Heart right ventricle (tissue), 16 donors: Measurements from ENCODE around the gene ZFYVE9. TPM values are rescaled to one million over a fixed set of nuclear protein-coding genes. Genes with fewer than 3 reads are reported as not detected.

Experiments
- ATAC-seq, 8 donors: fragments of 200-7000 bp; cut with Tn5 transposase; one replicate each; pipeline ENCODE4 v1.9.1; 2020; ENCODE audit warnings: mild to moderate bottlenecking in 8 of 8, moderate library complexity in 8 of 8, moderate number of reproducible peaks in 1 of 8
- DNase-seq, 2 donors: peaks; one replicate each; pipeline ENCODE4 v3.0.0-alpha.2; 2020
- H3K27ac ChIP-seq, 10 donors: fragments of 200-600 bp; sonication (generic) in 2 of 10; one replicate each; pipeline versions ENCODE4 v1.5.0 to v1.8.0; 2020 to 2022; ENCODE audit warnings: mild to moderate bottlenecking in 3 of 10
- H3K27me3 ChIP-seq, 7 donors: fragments of 200-600 bp; one replicate each; pipeline ENCODE4 v1.8.0; 2021 to 2022; ENCODE audit warnings: mild to moderate bottlenecking in 2 of 7
- H3K36me3 ChIP-seq, 9 donors: fragments of 200-600 bp; sonication (generic) in 1 of 9; one replicate each; pipeline versions ENCODE4 v1.5.0 to v1.8.0; 2020 to 2022; ENCODE audit warnings: mild to moderate bottlenecking in 2 of 9
- H3K4me1 ChIP-seq, 9 donors: fragments of 200-600 bp; sonication (generic) in 1 of 9; one replicate each; pipeline versions ENCODE4 v1.5.0 to v1.8.0; 2020 to 2022; ENCODE audit warnings: mild to moderate bottlenecking in 4 of 9
- H3K4me3 ChIP-seq, 10 donors: fragments of 200-600 bp; sonication (generic) in 2 of 10; one replicate each; pipeline versions ENCODE4 v1.5.0 to v1.8.0; 2020 to 2022; ENCODE audit warnings: mild to moderate bottlenecking in 7 of 10, moderate library complexity in 2 of 10
- H3K9me3 ChIP-seq, 11 donors: fragments of 200-600 bp in 10 of 11; sonication (generic) in 2 of 11; one replicate each; pipeline versions ENCODE4 v1.5.0 to v1.8.0; 2013 to 2022; ENCODE audit warnings: mild to moderate bottlenecking in 2 of 11, control low read depth in 1 of 11, moderate library complexity in 1 of 11
- WGBS, 2 donors: extraction: QIAGEN DNeasy Blood & Tissue Kit; methylation state at CpG; one replicate each; pipeline ENCODE4 v1.1.7; 2013; ENCODE audit warnings: inconsistent platforms in 1 of 2; 5-methylcytosine and 5-hydroxymethylcytosine counted together
- intact Hi-C, 10 donors: fragments of 100-400 bp; cut with DNase I; formaldehyde crosslinking; loops; one replicate each; pipeline versions ENCODE4 v1.11.1 to v1.14.2; 2022
- polyA plus RNA-seq, 2 donors: library from polyadenylated mRNA; stranded (reverse); fragments of 200-250 nt; gene quantifications; one replicate each; pipeline ENCODE4 v1.2.3, GENCODE V29; 2013
- total RNA-seq, 10 donors: library from RNA; stranded (reverse); fragmentation: NEBNext Ultra II Directional in 3 of 10; extraction: Animal tissue kit (Norgen Biotek cat#: 25700) in 3 of 10; gene quantifications; one replicate each; pipeline versions ENCODE4 v1.2.1 to v1.2.4, GENCODE V29; 2021 to 2023
- TF ChIP-seq, protein P1 (sequence below), 9 donors: fragments of 200-600 bp; sonication (generic) in 2 of 9; IDR thresholded peaks; one replicate each; pipeline versions ENCODE4 v1.5.0 to v1.8.0; 2021 to 2022; ENCODE audit warnings: antibody characterized with exemption in 9 of 9, mild to moderate bottlenecking in 5 of 9, moderate library complexity in 1 of 9
- donor health status: Arrhythmogenic right ventricular cardiomyopathy.
- donor health status: ischemic (EF 13 %, LVEDD 7.1; RV severe dilation, severe dysfunction).
- donor health status: healthy with polysubstance abuse.
- donor health status: DM: no; HTN: yes; CAD: no.
- donor health status: DM: no; HTN: no; CAD: no.
- donor health status: ischemic (EF 25% LVEDD 6.9; RV normal size, moderate dysfunction).
- donor health status: ischemic (EF 25% LVEDD 5.7; RV mildly dilated, moderate dysfunction).
- donor health status: healthy.
- donor health status: DM: yes; HTN: yes; CAD: no.
- donor health status: Ischemic cardiomyopathy.
- donor health status: ischemic (EF 35%, LVEDD 5.7; RV mildly dilated, moderate dysfunction).
- donor health status: nonischemic (EF 11% LVEDD 7.7; RV severe dilation, severe dysfunction).
- donor health status: DM: yes; HTN: yes; CAD: no.
- donor health status: PGD.
- donor health status: ischemic (EF 29% LVEDD 5.4; RV normal size, mild dysfunction).
- donor health status: nonischemic (EF 23%, LVEDD 6.1; RV moderate dilation, normal function).

Gene ZFYVE9
- total and polyA plus RNA-seq, 12 donors = 2.6 to 22.2 (median 15.6) TPM

DNA sequence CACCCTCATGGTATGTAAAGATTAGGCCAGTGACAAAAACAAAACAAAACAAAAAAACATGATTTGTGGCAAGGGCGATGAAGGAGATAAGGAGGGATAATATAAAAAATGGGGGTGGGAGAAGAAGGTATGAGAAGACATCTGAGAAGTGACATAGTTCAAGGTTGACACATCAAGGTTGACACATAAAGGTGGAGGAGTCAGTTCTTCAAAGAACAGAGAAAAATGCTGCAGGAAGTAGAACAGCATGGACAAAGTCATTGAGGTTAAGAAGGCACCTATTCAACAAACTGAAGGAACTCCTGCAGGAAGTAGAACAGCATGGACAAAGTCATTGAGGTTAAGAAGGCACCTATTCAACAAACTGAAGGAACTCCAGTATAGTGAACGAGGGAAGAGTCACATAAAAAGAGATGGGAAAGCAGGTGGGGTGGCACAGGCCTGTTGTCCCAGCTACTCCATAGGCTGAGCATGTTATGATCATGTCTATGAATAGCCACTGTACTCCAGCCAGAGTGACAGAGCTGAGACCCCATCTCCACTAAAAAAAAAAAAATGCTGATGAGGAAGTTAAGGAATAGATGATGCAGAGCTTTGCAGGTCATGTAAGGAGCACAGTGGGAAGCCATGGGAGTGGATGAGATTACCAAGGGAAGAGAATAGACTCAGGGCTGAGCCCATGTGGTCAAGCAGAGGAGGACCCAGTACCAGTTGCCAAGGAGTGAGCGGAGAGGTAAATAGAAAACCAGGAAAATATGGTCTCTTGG, 101.5 kb downstream of the ZFYVE9 start:
- Histone ChIP-seq H3K9me3 (no peaks in the 10 kb centered on the region), H3K4me3 (no peak overlapping the region), H3K27ac (no peak overlapping the region), H3K4me1 (peaks cover 0 to 27% (median 0%) of the 10 kb centered on the region in 9 donors), H3K27me3 (peaks cover 0 to 90% (median 0%) of the 10 kb centered on the region in 7 donors), H3K36me3 (peaks cover 0 to 5% (median 0%) of the 10 kb centered on the region in 9 donors)
- 98 to 99% methylated on average over 3 of the region's 3 CpGs for WGBS, 2 donors
- DNase-seq = no peak
- intact Hi-C loops = no loop called here
- no peak for ATAC-seq
- TF ChIP-seq, protein P1, sequence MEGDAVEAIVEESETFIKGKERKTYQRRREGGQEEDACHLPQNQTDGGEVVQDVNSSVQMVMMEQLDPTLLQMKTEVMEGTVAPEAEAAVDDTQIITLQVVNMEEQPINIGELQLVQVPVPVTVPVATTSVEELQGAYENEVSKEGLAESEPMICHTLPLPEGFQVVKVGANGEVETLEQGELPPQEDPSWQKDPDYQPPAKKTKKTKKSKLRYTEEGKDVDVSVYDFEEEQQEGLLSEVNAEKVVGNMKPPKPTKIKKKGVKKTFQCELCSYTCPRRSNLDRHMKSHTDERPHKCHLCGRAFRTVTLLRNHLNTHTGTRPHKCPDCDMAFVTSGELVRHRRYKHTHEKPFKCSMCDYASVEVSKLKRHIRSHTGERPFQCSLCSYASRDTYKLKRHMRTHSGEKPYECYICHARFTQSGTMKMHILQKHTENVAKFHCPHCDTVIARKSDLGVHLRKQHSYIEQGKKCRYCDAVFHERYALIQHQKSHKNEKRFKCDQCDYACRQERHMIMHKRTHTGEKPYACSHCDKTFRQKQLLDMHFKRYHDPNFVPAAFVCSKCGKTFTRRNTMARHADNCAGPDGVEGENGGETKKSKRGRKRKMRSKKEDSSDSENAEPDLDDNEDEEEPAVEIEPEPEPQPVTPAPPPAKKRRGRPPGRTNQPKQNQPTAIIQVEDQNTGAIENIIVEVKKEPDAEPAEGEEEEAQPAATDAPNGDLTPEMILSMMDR (IDR thresholded peaks at IDR 0.05) = no peak

DNA sequence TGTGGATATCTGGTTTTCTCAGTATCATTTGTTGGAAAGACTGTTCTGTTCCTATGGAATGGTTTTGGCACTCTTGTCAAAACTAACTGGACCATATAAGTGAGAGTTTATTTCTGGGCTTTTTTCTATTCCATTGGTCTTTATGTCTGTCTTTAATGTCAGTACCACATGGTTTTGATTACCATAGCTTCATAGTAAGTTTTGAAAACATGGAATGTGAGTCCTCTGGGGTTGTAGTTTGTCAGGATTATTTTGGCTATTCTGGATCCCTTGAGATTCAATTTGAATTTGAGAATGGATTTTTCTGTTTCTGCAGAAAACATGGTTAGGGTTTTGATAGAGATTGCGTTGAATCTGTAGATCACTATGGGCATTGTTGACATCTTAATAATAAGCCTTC, 107.9 kb downstream of the ZFYVE9 start:
- Histone ChIP-seq H3K27ac (no peak overlapping the region), H3K27me3 (peaks cover 0 to 97% (median 0%) of the 10 kb centered on the region in 7 donors), H3K4me1 (no peaks in the 10 kb centered on the region), H3K4me3 (no peak overlapping the region), H3K9me3 (peaks cover 0 to 14% (median 4%) of the 10 kb centered on the region in 11 donors), H3K36me3 (no peaks in the 10 kb centered on the region)
- TF ChIP-seq, protein P1 (IDR thresholded peaks at IDR 0.05) = no peak
- WGBS, 2 donors = 98 to 100% methylated on average over 1 of the region's 1 CpG
- ATAC-seq (no peak), DNase-seq (no peak)
- intact Hi-C loops = no loop called here

DNA sequence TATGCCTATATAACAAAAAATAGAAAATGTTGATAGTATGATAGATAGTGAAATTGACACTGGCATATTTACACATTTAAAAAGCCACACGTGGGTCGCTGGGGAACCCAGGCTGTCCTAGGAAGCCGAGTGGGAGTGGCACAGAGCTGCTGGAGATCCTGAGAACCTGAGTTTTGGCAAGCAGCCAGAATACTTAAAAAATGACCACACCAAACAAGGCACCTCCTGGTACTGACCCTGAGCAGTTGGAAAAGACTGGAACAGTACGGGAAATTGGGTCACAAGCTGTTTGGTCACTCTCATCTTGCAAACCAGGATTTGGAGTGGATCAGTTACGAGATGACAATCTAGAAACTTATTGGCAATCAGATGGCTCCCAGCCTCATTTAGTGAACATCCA, 111.5 kb downstream of the ZFYVE9 start:
- intact Hi-C loops = no loop called here
- no peak for ATAC-seq
- Histone ChIP-seq H3K4me3 (no peak overlapping the region), H3K36me3 (no peaks in the 10 kb centered on the region), H3K9me3 (peaks cover 0 to 14% (median 4%) of the 10 kb centered on the region in 11 donors), H3K27ac (no peak overlapping the region), H3K27me3 (peaks cover 0 to 95% (median 0%) of the 10 kb centered on the region in 7 donors), H3K4me1 (no peaks in the 10 kb centered on the region)
- DNase-seq = no peak
- 80 to 82% methylated on average over 5 of the region's 5 CpGs for WGBS, 2 donors
- TF ChIP-seq, protein P1 (IDR thresholded peaks at IDR 0.05) = no peak

DNA sequence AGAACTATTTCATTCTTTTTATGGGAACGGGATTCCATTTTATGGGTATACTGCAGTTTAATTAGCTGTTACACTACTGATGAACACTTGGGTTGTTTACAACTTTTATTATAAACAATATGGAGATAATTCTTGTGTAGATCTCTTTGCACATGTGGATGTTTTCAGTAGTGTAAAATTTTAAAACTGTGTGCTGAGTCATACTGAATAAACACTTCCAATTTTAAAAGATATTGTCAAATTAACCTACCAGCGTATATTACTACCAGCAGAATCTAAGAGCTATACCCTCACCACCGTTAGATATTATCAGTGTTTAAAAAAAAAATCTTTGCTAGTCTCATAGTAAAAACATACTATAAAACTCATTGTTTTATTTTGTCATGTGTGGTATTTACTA, 118.0 kb downstream of the ZFYVE9 start:
- Histone ChIP-seq H3K36me3 (no peaks in the 10 kb centered on the region), H3K27ac (no peak overlapping the region)
- 93 to 99% methylated on average over 3 of the region's 3 CpGs for WGBS, 2 donors

More for the DNA sequence above, 118.0 kb downstream of the ZFYVE9 start:
- TF ChIP-seq, protein P1 (IDR thresholded peaks at IDR 0.05) = no peak
- Histone ChIP-seq H3K27me3 (peaks cover 0 to 78% (median 0%) of the 10 kb centered on the region in 7 donors), H3K4me1 (peaks cover 0 to 21% (median 3%) of the 10 kb centered on the region in 9 donors), H3K9me3 (no peaks in the 10 kb centered on the region), H3K4me3 (no peak overlapping the region)
- ATAC-seq (no peak), DNase-seq (no peak)
- intact Hi-C loops = no loop called here
